Measurements from ENCODE around the gene ENG.
"Not testable (repeated sequence)": the region's sequence is repeated elsewhere in the genome, so short reads cannot be mapped to it uniquely, and the experiment has no call there.

ENG gene

DNA sequence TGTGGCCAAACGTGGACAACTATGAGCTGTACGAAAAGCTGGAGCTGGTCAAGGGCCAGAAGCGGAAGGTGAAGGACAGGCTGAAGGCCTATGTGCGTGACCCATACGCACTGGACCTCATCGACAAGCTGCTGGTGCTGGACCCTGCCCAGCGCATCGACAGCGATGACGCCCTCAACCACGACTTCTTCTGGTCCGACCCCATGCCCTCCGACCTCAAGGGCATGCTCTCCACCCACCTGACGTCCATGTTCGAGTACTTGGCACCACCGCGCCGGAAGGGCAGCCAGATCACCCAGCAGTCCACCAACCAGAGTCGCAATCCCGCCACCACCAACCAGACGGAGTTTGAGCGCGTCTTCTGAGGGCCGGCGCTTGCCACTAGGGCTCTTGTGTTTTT lies 65.3 kb downstream of the ENG start:
- DNase-seq, result no peak

DNA sequence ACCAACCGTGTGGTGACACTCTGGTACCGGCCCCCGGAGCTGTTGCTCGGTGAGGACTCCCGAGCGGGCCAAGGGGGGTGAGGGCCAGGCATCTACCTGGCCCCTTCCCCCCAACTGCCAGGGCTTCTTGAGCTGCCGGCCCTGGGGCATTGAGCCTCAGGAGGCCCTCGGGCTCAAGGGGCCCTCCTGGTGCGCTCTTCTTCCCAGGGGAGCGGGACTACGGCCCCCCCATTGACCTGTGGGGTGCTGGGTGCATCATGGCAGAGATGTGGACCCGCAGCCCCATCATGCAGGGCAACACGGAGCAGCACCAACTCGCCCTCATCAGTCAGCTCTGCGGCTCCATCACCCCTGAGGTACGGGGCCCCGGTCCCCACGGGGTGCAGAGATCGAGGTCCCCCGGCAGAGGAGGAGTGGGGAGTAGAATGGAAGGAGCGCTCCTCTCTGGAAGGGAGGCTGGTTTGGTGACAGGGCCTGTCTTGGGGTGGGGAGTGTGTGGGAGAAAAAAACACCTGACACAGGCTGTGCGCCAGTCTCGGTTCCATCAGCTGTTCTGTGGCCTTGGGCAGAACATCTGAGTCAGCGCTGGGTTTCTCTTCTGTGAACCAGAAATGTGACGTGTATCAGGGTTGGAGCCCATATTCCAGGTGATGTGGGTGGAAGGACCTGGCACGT lies 66.0 kb downstream of the ENG start:
- DNase-seq, result no peak

DNA sequence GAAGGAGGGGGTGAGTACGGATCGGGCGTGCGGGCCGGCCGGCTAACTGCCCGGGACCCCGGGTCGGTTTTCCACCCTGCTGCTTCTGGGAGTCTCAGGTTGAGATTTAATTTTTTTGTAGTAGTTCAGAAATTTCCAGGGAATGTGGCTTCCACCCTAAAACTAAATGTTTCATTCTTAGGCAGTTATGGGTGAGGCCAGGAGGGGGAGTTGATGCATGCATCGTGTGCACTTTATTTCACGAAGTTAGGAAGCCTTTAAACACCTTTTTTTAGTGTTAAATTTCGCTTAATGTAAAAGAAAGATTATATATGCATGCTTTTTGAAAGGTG lies 67.7 kb downstream of the ENG start:
- no peak for DNase-seq

DNA sequence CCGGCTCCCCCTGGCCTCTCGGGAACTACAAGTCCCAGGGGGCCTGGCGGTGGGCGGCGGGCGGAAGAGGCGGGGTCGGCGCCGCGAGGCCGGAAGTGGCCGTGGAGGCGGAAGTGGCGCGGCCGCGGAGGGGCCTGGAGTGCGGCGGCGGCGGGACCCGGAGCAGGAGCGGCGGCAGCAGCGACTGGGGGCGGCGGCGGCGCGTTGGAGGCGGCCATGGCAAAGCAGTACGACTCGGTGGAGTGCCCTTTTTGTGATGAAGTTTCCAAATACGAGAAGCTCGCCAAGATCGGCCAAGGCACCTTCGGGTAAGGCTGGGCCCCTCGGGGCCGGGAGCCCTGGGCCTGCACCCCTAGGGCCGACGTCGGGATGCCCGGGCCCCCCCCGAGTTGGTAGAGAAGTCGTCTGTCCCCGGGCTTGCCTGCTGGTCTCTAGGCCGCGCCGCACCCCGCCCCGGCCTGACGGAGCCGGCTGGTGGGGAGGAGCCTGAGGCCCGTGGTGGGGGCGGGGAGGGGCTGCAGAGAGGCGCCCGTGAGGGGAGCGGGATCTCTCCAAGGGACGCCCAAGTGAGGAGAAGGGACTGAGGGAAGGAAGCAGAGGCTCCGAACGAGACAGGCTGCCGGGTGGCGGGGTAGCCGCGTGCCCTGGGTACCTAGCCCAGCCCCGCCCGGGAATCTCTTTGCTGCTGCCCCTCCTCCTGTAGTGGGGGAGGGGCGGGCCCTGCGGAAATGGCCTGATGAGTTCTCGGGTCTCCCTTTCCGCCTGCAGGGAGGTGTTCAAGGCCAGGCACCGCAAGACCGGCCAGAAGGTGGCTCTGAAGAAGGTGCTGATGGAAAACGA lies 68.3 kb downstream of the ENG start, which contains the start of gene CDK9:
Gene CDK9 (plus strand): TSS at position 102 of the 840 bp plus-strand sequence. CDS start 115 bp downstream, at position 217.
- DNase-seq, result peak; percentile 89

DNA sequence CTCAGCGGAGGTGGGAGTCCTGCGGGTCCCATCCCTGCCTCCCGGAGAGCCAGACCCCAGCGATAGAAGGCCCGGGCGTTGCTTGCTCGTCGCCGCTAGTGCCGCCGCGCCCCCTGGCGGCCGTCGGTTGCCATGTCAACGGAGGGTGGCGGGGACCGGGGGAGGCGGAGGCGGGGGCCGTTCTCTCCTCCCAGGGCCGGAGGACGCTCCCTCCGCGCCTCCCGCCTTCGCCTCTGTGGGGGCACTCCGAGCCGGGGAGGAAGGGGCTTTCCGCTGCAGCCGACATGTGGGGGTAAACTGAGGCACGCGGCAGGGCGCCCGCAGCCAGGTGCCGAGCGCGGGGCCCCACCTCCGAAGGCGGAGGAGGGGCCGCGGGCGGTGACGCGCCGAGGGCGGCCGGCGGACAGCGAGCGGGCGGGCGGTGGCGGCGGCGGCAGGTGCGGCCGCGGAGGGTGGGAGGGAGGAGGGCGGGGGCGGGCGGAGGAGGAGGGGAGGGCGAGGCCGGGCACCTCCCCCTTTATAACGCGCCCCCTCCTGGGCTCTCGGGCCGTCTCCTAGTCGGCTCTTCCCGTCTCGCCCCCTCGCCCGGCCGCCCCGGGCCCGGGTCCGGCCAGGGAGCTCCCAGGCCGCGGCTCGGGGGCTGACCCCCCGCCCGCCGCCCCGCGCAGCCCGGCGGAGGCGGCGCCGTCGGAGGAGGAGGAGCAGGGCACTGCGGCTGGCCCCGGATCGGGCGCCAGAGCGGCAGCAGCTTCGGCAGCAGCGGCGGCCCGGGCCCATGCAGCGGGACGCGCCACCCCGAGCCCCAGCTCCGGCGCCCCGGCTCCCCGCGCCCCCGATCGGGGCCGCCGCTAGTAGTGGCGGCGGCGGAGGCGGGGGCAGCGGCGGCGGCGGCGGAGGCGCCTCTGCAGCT lies 69.2 kb downstream of the ENG start:
- DNase-seq, result peak; percentile 88

DNA sequence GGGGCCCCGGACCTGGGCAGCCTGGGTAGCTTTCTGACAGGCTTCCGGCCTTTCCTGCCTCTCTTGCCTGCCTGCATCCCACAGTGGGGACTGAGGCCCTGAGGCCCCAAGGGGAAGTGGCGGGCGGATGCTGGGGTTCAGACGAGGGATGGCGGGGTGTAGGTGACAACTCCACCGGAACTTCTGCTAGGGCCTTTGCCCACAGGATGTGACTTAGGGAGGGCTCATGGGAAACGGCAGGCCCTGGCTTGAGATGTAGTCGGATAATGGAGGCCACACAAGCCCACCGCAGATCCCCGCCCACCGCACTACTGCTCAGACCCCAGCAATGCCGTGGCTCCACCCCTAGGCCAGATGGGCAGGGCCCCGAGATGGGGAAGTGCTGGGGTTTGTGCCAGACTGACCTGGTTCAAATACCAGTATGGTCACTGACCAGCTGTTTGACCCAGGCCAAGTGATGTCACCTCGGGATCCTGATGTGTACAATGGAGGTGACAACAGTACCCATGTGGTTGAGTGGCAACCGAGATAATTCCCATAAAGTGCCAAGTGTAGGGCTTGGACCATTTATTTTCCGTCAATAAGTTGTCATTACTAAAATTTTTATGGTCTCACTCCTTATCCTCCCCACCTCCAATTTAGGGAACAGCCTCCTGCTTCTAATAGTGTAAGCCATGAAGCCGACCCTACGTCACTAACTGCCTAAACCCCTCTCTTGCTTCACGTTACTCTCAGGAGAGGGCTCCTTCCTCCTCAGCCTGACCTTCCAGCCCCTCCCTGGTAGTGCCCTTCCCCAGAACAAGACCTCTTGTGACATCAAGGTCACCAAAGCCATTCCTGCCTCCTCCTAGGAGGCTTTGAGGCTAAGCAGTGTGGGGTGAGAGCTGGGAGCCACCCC lies 71.1 kb downstream of the ENG start:
- DNase-seq, result peak; percentile 61

DNA sequence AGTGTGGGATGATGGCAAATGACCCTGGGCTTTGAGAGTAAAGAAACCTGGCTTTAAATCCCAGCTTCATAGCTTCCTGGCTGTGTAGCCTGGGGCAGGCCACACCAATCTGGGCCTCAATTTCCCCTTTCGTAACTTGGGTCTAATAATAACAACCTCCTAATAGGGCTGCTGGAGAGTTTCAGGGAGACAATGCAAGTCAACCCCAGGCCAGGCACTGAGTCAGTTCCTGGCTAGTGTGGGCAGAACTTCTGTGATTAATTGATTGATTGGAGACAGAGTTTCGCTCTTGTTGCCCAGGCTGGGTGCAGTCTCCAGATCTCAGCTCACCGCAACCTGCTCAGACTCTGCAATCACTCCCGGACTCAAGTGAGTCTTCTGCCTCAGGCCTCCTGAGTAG lies 72.7 kb downstream of the ENG start:
- DNase-seq, result no peak

DNA sequence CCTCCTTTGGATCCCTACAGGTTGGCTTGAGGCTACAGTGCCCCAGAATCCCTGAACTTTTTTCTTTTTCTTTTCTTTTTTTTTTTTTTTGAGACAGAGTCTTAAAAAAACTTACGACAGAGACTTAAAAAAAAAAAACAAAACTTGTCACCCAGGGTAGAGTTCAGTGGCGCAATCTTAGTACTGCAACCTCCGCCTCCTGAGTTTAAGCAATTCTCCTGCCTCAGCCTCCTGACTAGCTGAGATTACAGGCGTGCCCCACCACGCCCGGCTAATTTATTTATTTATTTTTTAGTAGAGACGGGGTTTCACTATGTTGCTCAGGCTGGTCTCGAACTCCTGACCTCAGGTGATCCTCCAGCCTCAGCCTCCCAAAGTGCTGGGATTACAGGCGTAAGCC lies 73.5 kb downstream of the ENG start:
- DNase-seq, result not testable (repeated sequence)

DNA sequence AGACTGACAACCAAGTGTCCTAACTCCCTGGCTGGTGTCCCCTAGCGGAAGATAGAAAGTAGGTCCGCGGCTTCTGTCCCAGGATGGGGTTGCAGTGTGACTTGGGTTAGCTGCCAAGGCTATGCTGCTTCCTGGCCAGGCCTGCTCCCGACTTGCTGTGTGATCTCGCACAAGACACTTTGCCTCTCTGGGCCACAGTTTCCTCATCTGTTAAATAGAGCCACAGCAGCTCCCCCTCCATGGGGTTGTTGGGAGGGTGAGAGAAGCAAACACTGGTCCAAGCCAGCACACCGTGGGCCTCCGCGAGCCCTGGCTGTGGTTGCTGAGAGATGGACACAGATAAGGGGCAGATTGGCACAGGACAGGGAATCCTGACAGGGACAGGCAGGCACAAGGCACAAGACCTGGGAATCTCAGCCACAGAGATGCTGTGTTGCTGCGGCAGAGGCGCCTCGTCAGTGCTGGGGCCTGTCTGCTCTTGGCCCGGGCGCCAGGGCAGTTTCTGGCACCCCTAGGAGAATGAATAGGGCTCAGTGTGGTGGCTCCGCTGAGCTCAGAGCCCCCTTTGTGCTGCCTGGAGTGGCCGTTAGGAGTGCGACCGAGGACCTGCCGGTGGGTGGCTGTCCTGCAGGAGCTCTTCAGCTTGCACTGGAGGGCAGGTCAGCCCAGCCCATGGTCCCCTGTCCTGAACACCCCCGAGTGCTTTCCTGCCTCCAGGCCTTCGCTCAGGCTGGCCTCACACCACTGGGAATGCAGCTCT lies 74.2 kb downstream of the ENG start:
- DNase-seq, result no peak

DNA sequence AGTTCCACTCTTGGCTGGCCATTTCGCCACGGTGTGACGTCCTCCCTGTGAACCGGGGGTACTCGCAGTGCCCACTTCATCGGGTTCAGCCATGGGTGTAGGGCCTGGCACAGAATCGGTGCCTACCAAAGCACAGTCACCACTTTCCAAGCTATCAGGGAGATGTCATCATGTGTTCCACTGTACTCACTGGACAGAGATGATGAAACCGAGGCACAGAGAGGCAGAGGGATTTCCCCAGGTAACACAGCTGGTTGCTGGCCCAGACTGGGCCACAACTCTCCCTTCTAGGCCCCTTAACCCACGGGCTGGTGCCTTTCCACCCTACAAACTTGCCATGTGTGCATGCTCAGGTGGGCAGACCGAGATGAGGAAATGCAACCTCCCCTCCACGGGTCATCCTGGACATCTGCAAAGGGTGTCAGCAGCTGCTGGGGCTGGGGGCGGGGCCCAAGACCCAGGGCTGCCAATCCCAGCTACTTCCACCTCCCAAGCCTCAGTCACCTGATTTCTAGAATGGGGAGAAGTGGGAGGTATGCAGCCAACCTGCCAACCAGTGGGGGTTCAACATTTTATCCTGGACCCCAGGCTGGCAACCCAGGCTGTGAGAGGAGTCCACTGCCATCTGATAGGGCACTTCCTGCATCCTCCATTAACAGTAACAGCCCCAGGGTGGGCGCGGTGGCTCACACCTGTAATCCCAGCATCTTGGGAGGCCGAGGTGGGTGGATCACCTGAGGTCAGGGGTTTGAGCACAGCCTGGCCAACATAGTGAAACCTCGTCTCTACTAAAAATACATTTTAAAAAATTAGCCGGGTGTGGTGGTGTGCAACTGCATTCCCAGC lies 75.1 kb downstream of the ENG start:
- DNase-seq, result peak; percentile 45

DNA sequence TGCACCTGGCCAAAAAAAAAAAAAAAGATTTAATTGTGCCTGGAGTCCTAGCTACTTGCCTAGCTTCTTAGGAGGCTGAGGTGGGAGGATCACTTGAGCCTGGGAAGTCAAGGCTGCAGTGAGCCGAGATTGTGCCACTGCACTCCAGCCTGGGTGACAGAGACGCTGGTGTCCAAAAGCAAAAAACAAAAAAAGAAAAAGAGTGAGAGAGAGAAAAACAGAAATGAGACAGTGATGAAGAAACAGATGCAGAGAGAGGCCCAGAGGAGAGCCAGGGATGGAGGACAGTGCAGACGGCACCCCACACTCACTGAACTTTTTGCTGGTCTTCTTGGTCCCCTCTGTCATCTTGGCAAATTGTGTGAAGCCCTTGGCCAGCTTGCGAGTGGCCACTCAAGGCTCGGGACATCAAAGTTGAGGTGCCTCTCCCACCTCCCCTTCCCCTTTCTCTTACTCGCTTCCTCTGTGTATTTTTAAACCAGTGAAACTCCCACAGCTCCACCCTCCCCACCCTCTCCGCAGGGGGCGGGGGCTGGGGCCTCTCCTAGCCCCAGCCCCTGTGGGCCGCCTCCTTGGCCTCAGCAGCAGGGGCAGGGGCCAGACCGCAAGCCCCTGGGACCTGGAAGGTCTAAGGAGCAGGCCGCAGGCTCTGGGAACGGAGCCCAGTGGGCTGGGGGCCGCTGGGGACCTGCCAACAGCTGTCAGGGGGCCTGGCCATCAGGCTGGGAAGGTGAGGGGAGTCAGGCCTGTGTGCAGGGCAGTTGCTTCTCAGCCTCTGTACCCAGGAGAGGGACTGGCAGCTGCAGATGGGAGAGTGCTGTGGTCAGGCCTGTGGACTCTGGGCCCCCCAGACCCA lies 76.0 kb downstream of the ENG start, which contains the start of gene SH2D3C:
Gene SH2D3C (minus strand): TSS at position 387 of the 856 bp plus-strand sequence. CDS start 39 bp downstream, at position 348.
- DNase-seq, result peak; percentile 41

DNA sequence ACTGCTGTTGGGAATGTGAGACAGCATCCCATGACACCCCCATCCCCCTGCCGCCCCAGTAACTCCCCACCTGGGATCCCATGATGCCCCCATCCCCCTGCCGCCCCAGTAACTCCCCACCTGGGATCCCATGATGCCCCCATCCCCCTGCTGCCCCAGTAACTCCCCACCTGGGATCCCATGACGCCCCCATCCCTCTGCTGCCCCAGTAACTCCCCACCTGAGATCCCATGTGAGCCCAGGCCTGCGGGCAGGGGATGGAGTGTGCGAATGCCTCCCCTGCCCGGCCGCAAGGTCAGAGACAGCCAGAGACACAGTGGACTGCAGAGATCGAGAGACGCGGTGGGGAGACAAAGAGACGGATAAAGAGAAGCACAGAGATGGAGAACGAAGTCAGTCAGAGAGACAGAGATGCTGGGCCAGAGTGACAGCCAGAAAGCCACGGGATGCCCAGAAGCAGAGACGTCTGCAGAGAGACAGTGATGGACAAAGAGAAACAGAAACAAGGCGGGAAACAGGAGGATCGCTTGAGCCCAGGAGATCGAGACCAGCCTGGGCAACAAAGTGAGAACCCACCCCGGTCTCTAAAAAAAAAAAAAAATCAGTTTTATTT lies 77.0 kb downstream of the ENG start:
- no peak for DNase-seq

DNA sequence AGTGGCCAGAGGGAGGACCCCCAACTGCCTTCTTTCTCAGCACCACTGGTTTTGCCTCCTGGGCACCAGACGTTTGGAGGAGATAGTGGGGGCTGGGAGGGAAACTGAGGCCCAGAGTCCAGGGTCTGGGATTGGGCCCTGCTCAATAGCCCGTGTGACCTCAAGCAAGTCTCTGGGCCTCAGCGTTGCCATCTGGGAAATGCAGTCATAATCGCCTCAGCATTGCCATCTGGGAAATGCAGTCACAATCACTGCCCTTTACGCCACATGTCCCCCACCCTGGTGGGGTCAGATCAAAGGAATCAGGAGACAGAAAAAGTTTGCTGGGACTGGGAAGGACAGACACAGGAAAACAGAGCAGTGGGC lies 77.6 kb downstream of the ENG start:
- DNase-seq, result no peak

DNA sequence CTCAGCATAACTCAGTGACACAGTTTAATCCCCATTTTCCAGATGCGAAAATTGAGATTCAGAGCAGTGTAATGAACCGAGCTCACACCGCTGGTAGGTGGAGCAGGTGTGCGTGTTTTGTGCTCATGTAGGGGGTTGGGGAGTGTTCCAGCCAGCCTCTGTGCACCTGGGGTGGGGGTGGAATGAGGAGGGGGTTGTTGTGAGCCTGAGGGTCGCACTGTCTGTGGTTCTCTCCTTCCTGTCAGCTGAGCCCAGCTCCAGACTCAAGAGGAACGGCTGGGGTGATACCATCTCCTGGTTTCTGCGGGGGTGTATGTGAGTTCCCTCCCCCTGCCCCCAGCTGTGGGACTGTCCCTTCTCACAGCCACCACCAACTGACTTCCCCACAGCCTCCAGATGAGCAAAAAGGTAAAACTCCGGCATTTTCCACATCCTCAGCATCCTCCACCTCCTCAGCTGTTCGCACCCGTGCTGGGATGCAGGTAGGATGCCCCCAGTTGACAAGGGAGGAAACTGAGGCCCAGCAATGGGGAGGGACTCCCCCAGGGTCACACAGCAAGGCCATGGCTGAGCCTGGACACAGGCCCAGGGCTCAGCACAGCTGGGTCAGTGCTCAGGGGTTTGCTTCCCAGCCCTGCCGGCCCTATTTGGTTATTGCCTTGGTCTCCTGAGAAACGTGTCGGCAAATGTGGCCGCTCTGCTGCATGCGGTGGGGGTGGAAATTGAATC lies 78.1 kb downstream of the ENG start:
- peak; percentile 76 for DNase-seq

DNA sequence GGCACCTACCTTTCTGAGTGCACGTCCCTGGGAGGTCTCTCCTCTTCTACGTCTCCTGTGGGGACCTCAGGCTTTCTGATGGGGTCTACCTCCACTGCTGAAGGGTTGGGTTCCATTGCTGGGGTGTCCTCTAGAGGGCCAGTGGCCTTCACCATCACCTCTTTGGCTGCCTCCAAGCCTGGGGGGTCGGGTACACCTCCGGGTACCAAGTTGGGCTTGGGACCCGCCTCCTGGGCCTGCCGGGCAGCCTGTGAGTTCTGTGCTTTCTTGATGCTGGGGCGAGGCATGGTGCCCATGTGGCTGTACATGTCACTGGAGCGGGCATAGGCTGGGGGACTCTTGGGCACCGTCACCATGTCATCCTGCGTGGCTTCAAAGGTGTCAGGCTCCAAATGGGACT lies 80.5 kb downstream of the ENG start:
- DNase-seq, result no peak

DNA sequence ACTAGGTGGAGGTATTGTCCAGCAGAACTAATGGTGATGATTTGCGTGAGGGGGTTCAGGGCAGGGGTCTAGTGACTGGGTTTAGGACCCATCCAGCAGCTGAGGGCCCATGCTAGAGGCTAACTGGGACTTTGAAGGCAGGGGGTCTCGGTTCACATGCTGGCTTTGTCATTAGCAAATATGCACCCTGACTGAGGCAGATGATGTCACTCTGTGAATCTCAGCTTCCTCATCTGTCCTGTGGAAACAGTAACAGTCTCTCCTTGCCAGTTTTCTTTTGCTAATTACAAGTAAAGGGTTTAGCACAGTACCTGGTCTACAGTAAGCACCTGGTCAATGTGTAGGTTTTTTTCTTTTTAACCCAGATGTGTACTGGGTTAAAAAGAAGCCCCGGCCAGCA lies 81.2 kb downstream of the ENG start:
- no peak for DNase-seq

DNA sequence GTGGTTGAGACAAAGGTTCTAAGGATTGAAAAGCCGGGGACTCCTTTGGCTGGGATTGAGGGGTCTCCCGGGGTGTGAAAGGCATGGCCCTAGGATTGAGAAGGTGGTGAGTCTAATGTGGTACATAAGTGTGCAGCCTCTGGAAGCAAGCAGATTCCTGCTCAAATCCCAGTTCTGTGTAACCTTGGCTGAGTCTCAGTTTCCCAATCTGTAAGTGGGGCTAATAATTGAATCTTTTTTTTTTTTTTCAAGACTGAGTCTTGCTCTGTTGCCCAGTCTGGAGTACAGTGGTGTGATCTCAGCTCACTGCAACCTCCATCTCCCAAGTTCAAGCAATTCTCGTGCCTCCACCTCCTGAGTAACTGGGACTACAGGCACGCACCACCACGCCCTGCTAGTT lies 81.9 kb downstream of the ENG start:
- no peak for DNase-seq

DNA sequence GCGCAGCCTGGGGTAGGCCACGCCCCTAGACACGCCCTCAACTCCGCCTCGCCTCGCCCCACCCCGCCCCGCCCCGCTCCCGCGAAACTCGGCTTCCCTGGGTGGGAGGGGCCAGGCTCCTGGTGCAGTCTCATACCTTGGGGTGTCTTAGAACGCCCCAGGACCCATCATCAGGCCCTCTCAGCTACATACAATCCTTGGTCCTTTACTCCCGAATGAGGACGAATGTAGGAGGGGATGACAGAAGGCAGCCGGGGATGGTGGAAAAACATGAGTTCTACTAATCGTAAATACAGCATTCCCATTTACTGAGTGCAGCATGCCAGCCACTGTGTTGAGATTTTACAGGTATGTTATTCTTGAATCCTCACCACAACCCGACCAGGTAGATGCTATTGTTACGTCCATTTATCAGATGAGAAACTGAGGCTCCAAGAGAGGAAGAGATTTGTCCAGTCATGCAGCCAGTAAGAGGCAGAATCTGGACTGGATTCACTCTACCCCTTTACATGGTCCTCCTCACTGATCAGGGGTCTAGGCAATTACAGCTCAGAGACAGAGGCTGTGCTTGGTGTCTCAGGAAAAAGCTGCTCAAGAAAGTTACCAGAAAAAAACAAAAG lies 82.8 kb downstream of the ENG start:
- no peak for DNase-seq

Data from activated CD4-positive, alpha-beta T cell treated with anti-CD3 and anti-CD28 coated beads, Interleukin-2, amount 50 U/mL, for 1 hour (primary cell).